ENCODE measurements around the gene PLXNC1.

GRCh38 chr12:94227066-94227465 lies 78.7 kb downstream of the PLXNC1 start:
- TF ChIP-seq CTCF (conservative IDR thresholded peaks at IDR 0.05) (no peak), ZFX (IDR thresholded peaks at IDR 0.05) (no peak)
